Neural progenitor cell (in vitro differentiated cells): ENCODE results near the gene UQCR11. TPM values are rescaled to one million over a fixed set of nuclear protein-coding genes. Genes with fewer than 3 reads are reported as not detected.

Source experiments
- DNase-seq: peaks from one replicate; pipeline ENCODE4 v3.0.0-alpha.2; 2016; ENCODE audit warnings: low spot score
- H2AFZ ChIP-seq: fragments of 200-600 bp; sonication (generic); replicated peaks from 2 replicates; pipeline ENCODE4 v1.6.1; 2016; ENCODE audit warnings: antibody characterized with exemption
- H3F3A ChIP-seq: fragments of 200-600 bp; sonication (generic); 2 replicates; pipeline ENCODE4 v1.6.1; 2016; ENCODE audit warnings: antibody characterized with exemption, low read depth
- H3K27ac ChIP-seq: fragments of 200-600 bp; sonication (generic); 2 replicates; pipeline ENCODE4 v1.5.1; 2016; ENCODE audit warnings: mild to moderate bottlenecking
- H3K27me3 ChIP-seq: fragments of 200-600 bp; sonication (generic); 2 replicates; pipeline ENCODE4 v1.6.1; 2016; ENCODE audit warnings: mild to moderate bottlenecking, moderate library complexity
- H3K36me3 ChIP-seq: fragments of 200-600 bp; sonication (generic); 2 replicates; pipeline ENCODE4 v1.5.1; 2016
- H3K4me1 ChIP-seq: fragments of 200-600 bp; sonication (generic); 2 replicates; pipeline ENCODE4 v1.6.1; 2016; ENCODE audit warnings: mixed run types
- H3K4me2 ChIP-seq: fragments of 200-600 bp; sonication (generic); 2 replicates; pipeline ENCODE4 v1.6.1; 2016
- H3K4me3 ChIP-seq: fragments of 200-600 bp; sonication (generic); 2 replicates; pipeline ENCODE4 v1.5.1; 2016
- H3K79me2 ChIP-seq: fragments of 200-600 bp; sonication (generic); 2 replicates; pipeline ENCODE4 v1.6.1; 2016; ENCODE audit warnings: low read depth
- H3K9ac ChIP-seq: fragments of 200-600 bp; sonication (generic); 2 replicates; pipeline ENCODE4 v1.6.1; 2016
- H3K9me3 ChIP-seq: fragments of 200-600 bp; sonication (generic); 2 replicates; pipeline ENCODE4 v1.5.1; 2016; ENCODE audit warnings: low read depth
- H4K20me1 ChIP-seq: fragments of 200-600 bp; sonication (generic); 2 replicates; pipeline ENCODE4 v1.6.1; 2016; ENCODE audit warnings: low read depth
- H3K27ac Mint-ChIP-seq: 3 replicates; pipeline ENCODE4 v1.8.0; 2021; ENCODE audit warnings: mixed read lengths
- H3K27me3 Mint-ChIP-seq: 2 replicates; pipeline ENCODE4 v1.8.0; 2022; ENCODE audit warnings: low read depth, mild to moderate bottlenecking, inconsistent platforms, moderate library complexity, mixed read lengths; ENCODE audit not compliant: insufficient read depth
- H3K36me3 Mint-ChIP-seq: 3 replicates; pipeline ENCODE4 v1.8.0; 2021; ENCODE audit warnings: mixed read lengths
- H3K4me1 Mint-ChIP-seq: 3 replicates; pipeline ENCODE4 v1.8.0; 2021; ENCODE audit warnings: mixed read lengths
- H3K4me3 Mint-ChIP-seq: 3 replicates; pipeline ENCODE4 v1.8.0; 2021; ENCODE audit warnings: mild to moderate bottlenecking, moderate library complexity, mixed read lengths
- H3K9me3 Mint-ChIP-seq: 3 replicates; pipeline ENCODE4 v1.8.0; 2020; ENCODE audit warnings: mixed read lengths
- CTCF ChIP-seq: fragments of 200-600 bp; sonication (generic); IDR thresholded peaks from 2 replicates; pipeline ENCODE4 v1.5.1; 2017; ENCODE audit warnings: antibody characterized with exemption, mild to moderate bottlenecking
- EZH2 ChIP-seq: fragments of 200-600 bp; sonication (generic); IDR thresholded peaks from 2 replicates; pipeline ENCODE4 v1.6.1; 2017; ENCODE audit warnings: antibody characterized with exemption, mild to moderate bottlenecking, moderate library complexity
- EZH2phosphoT487 ChIP-seq: fragments of 200-600 bp; sonication (generic); IDR thresholded peaks from 2 replicates; pipeline ENCODE4 v1.6.1; 2017; ENCODE audit warnings: antibody characterized with exemption
- total RNA-seq: library from RNA; depleted of rRNA; stranded (reverse); fragments of >200 nt; gene quantifications from 2 replicates; pipeline ENCODE4 v1.2.3, GENCODE V29; 2015; ENCODE audit warnings: low replicate concordance

The UQCR11 gene
- total RNA-seq, 1 donor from 2014 or later, result 37.4 TPM

DNA sequence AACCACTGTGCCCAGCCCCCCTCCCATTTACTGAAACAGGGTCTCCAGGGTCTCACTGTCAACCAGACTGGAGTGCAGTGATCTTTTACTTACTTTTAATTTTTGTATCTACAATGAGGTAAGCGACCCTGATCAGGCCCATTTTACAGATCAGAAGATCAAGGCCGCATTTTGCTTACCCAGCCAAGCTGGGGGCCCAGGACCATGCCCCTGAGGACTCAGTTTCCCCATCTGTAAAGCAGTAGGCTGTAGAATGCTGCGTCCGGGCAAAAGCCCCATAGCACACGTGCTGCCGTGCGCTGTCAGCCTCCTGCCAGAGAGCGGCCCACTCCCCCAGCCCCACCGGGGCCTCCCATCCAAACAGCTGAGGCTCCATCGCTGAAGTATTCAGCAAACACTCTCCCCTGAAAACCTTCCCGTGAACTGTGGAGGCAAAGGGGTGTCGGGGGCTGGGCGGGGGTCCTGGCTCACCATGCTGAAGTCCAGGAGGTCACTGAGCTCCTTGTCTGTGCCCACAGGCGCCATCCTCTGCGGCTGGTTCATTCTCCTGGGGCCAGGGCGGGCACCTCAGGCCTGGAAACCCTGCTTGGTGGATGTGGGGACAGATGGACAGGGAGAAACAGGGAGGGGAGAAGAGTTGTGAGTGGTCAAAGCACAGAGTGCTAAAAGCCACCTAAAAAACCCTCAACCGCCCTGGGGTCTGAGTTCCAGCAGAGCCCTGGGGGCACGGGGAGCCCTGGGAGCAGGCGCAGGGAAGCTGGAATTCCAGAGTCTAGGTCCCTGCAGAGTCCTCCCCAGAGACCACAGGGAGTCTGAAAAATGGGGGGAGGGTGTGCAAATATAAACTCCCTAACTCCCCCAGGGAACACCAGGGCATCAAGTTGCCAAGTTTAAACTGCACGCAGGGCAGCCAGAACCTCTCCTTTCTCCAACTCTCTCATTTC, 44.7 kb upstream of the UQCR11 start:
- H3K36me3 Mint-ChIP-seq, result peaks cover 10% of the 10 kb centered on the region
- TF ChIP-seq EZH2phosphoT487 (no peak), EZH2 (no peak), CTCF (no peak)
- H3K4me2 ChIP-seq, result peak overlapping the region; percentile 98
- H3K9ac ChIP-seq, result peak overlapping the region; percentile 86
- peaks cover 61% of the 10 kb centered on the region for H4K20me1 ChIP-seq
- H3K4me3 ChIP-seq, result peak overlapping the region; percentile 100
- peaks cover 9% of the 10 kb centered on the region for H3K4me1 ChIP-seq
- no peaks in the 10 kb centered on the region for H3K9me3 ChIP-seq
- H3K36me3 ChIP-seq, result peaks cover 6% of the 10 kb centered on the region
- peak overlapping the region; percentile 99 for H3K4me3 Mint-ChIP-seq
- H3K79me2 ChIP-seq, result peaks cover 71% of the 10 kb centered on the region
- no peaks in the 10 kb centered on the region for H3K9me3 Mint-ChIP-seq
- no peak for DNase-seq
- H2AFZ ChIP-seq, result no peak overlapping the region
- H3K4me1 Mint-ChIP-seq, result peaks cover 11% of the 10 kb centered on the region
- H3K27me3 ChIP-seq, result no peaks in the 10 kb centered on the region
- peaks cover 19% of the 10 kb centered on the region for H3F3A ChIP-seq
- peaks cover 4% of the 10 kb centered on the region for H3K27me3 Mint-ChIP-seq
- no peak overlapping the region for H3K27ac ChIP-seq
- peak overlapping the region; percentile 97 for H3K27ac Mint-ChIP-seq

DNA sequence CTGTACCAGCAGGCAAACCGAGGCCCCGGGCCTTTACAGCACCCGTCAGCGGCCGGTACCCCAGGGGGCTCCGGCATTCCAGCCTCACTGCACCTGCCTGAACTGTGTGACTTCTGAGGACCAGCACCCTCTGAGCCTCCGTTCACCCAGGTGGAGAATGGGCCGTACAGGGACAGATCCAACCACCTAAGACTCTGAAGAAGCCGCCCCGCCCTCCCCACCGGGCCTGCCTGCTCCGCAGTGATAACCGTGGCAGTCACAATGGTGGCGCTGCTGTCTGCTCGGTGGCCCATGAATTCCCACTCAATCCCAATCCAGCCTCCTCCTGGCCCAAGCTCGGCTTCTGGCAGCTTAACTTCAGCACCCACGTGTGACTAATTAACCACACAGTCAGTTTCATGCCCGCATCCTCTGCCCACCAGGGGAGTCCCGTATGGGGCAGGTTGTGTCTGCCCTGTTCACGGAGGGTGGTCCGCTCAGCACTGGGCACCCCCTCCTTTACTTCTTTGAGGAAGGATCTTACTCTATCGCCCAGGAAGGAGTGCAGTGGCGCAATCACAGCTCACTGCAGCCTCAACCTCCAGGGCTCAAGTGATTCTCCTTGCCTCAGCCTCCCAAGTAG, 43.8 kb upstream of the UQCR11 start:
- no peak overlapping the region for H2AFZ ChIP-seq
- H3K4me1 ChIP-seq, result peaks cover 9% of the 10 kb centered on the region
- no peak overlapping the region for H3K27ac ChIP-seq
- no peak overlapping the region for H3K4me2 ChIP-seq
- no peak overlapping the region for H3K9ac ChIP-seq
- peaks cover 6% of the 10 kb centered on the region for H3K36me3 ChIP-seq
- H3K9me3 ChIP-seq, result no peaks in the 10 kb centered on the region
- peaks cover 17% of the 10 kb centered on the region for H3F3A ChIP-seq
- peaks cover 5% of the 10 kb centered on the region for H3K27me3 Mint-ChIP-seq
- H3K4me3 ChIP-seq, result no peak overlapping the region
- TF ChIP-seq EZH2, result no peak
- peaks cover 10% of the 10 kb centered on the region for H3K36me3 Mint-ChIP-seq
- no peaks in the 10 kb centered on the region for H3K27me3 ChIP-seq
- peaks cover 11% of the 10 kb centered on the region for H3K4me1 Mint-ChIP-seq
- no peaks in the 10 kb centered on the region for H3K9me3 Mint-ChIP-seq
- H3K27ac Mint-ChIP-seq, result no peak overlapping the region
- H3K79me2 ChIP-seq, result peaks cover 81% of the 10 kb centered on the region
- peak overlapping the region; percentile 38 for H3K4me3 Mint-ChIP-seq
- no peak for DNase-seq
- H4K20me1 ChIP-seq, result peaks cover 70% of the 10 kb centered on the region

DNA sequence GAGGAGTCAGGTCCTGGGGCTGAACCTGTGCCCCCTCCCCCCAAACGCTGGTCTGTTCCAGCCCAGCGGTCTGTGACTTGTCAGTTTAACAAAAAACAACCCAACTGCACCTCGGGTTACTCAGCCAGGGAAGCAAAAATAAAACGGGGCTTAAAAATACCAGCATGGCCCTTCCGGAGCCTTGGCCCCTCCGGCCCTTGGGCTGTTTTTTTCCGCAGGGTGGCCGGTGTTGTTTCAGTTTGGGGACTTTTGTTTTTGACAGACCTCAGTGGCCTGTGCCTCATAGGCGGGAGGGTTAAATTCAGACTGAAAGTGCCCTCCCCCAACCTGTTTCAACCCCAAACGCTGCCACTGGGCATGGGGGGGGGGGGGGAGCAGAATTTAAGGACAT, 43.2 kb upstream of the UQCR11 start:
- TF ChIP-seq EZH2phosphoT487 (no peak), EZH2 (no peak), CTCF (no peak)
- peaks cover 16% of the 10 kb centered on the region for H3F3A ChIP-seq
- no peak overlapping the region for H3K4me3 ChIP-seq
- Mint-ChIP-seq H3K27me3 (peaks cover 5% of the 10 kb centered on the region), H3K4me1 (peaks cover 11% of the 10 kb centered on the region), H3K9me3 (no peaks in the 10 kb centered on the region), H3K27ac (no peak overlapping the region), H3K4me3 (no peak overlapping the region), H3K36me3 (peaks cover 10% of the 10 kb centered on the region)
- H4K20me1 ChIP-seq, result peaks cover 76% of the 10 kb centered on the region
- H3K4me1 ChIP-seq, result peaks cover 9% of the 10 kb centered on the region
- H3K27me3 ChIP-seq, result no peaks in the 10 kb centered on the region
- H3K9ac ChIP-seq, result no peak overlapping the region
- no peak overlapping the region for H2AFZ ChIP-seq
- peaks cover 86% of the 10 kb centered on the region for H3K79me2 ChIP-seq
- no peak for DNase-seq
- H3K9me3 ChIP-seq, result no peaks in the 10 kb centered on the region
- H3K36me3 ChIP-seq, result peaks cover 6% of the 10 kb centered on the region
- no peak overlapping the region for H3K27ac ChIP-seq
- H3K4me2 ChIP-seq, result no peak overlapping the region
